IMR-90 (cell line): ENCODE measurements around the gene ITGA1. TPM values are rescaled to one million over a fixed set of nuclear protein-coding genes. Genes with fewer than 3 reads are reported as not detected.

ENCODE experiments used
- ATAC-seq: fragments of 200-7000 bp; cut with Tn5 transposase; 2 replicates; pipeline ENCODE4 v1.9.1; 2020; ENCODE audit warnings: low read depth, mild to moderate bottlenecking, moderate library complexity
- BruUV-seq: library from RNA; stranded (reverse); fragments of 400-500 nt; replicated peaks from 2 replicates; lab custom pipeline; 2021; lab: Mats Ljungman, UMichigan
- CTCF ChIA-PET: fragments of 300-600 bp; formaldehyde crosslinking; extraction: SDS; loops from one replicate; lab custom pipeline; 2021; ENCODE audit warnings: antibody characterized with exemption; lab: Yijun Ruan, JAX
- POLR2A ChIA-PET: fragments of 300-600 bp; sonication (Branson Sonifier 250); formaldehyde crosslinking; loops from one replicate; lab custom pipeline; 2022; ENCODE audit warnings: antibody characterized with exemption; ENCODE audit not compliant: unreplicated experiment; lab: Charles Lee
- DNase-seq: peaks from one replicate; pipeline ENCODE4 v3.0.0; 2013
- H2AFZ ChIP-seq: replicated peaks from 2 replicates; pipeline ENCODE3; 2013; ENCODE audit warnings: low read length, mild to moderate bottlenecking; ENCODE audit not compliant: poor library complexity
- H2AK5ac ChIP-seq: 2 replicates; pipeline ENCODE4 v1.6.1; 2013; ENCODE audit warnings: low read depth, low read length, inconsistent platforms
- H2AK9ac ChIP-seq: replicated peaks from 2 replicates; pipeline ENCODE3; 2013; ENCODE audit warnings: mild to moderate bottlenecking, low read depth, low read length, moderate library complexity; ENCODE audit not compliant: poor library complexity
- H2BK120ac ChIP-seq: 2 replicates; pipeline ENCODE4 v1.6.1; 2013; ENCODE audit warnings: low read depth, low read length, inconsistent platforms
- H2BK15ac ChIP-seq: 3 replicates; pipeline ENCODE4 v1.6.1; 2013; ENCODE audit warnings: low read depth, low read length, inconsistent platforms
- H2BK20ac ChIP-seq: 2 replicates; pipeline ENCODE4 v1.6.1; 2013; ENCODE audit warnings: low read depth, mild to moderate bottlenecking, inconsistent platforms, low read length, moderate library complexity
- H2BK5ac ChIP-seq: 2 replicates; pipeline ENCODE4 v1.6.1; 2013; ENCODE audit warnings: mild to moderate bottlenecking, low read depth, low read length, inconsistent platforms; ENCODE audit not compliant: poor library complexity, severe bottlenecking
- H3K14ac ChIP-seq: replicated peaks from 2 replicates; pipeline ENCODE4 v1.6.1; 2013; ENCODE audit warnings: low read depth, low read length, inconsistent platforms
- H3K18ac ChIP-seq: 2 replicates; pipeline ENCODE4 v1.6.1; 2013; ENCODE audit warnings: low read depth, low read length, control low read depth
- H3K23ac ChIP-seq: 2 replicates; pipeline ENCODE4 v1.6.1; 2013; ENCODE audit warnings: low read depth, low read length, inconsistent platforms
- H3K27ac ChIP-seq: 2 replicates; pipeline ENCODE4 v1.5.1; 2013; ENCODE audit warnings: mild to moderate bottlenecking, control low read depth, low read length; ENCODE audit not compliant: insufficient read depth
- H3K27me3 ChIP-seq: 2 replicates; pipeline ENCODE4 v1.6.1; 2013; ENCODE audit warnings: low read length; ENCODE audit not compliant: control insufficient read depth, insufficient read depth
- H3K36me3 ChIP-seq: 2 replicates; pipeline ENCODE4 v1.6.1; 2013; ENCODE audit warnings: low read length, mixed read lengths; ENCODE audit not compliant: control insufficient read depth, insufficient read depth
- H3K4ac ChIP-seq: 2 replicates; pipeline ENCODE4 v1.6.1; 2013; ENCODE audit warnings: low read depth, low read length, inconsistent platforms
- H3K4me1 ChIP-seq: 2 replicates; pipeline ENCODE4 v1.6.1; 2013; ENCODE audit warnings: low read length, mixed read lengths; ENCODE audit not compliant: control insufficient read depth, insufficient read depth
- H3K4me2 ChIP-seq: 2 replicates; pipeline ENCODE4 v1.6.1; 2013; ENCODE audit warnings: low read depth, mild to moderate bottlenecking, control low read depth, low read length, moderate library complexity
- H3K4me3 ChIP-seq: 2 replicates; pipeline ENCODE4 v1.5.1; 2013; ENCODE audit warnings: low read depth, mild to moderate bottlenecking, control low read depth, low read length, moderate library complexity; ENCODE audit not compliant: insufficient read depth
- H3K56ac ChIP-seq: 2 replicates; pipeline ENCODE4 v1.6.1; 2013; ENCODE audit warnings: low read length, inconsistent platforms; ENCODE audit not compliant: insufficient read depth; ENCODE audit errors: extremely low read depth
- H3K79me1 ChIP-seq, 2 experiments: 2 replicates each; pipeline ENCODE4 v1.6.1; 2013; ENCODE audit warnings: low read length in 2 of 2, inconsistent platforms in 1 of 2, low read depth in 1 of 2
- H3K9ac ChIP-seq: 2 replicates; pipeline ENCODE4 v1.6.1; 2013; ENCODE audit warnings: low read depth, low read length, control low read depth
- H3K9me1 ChIP-seq: 2 replicates; pipeline ENCODE4 v1.6.1; 2013; ENCODE audit warnings: low read length, inconsistent platforms; ENCODE audit not compliant: insufficient read depth
- H3K9me3 ChIP-seq: 2 replicates; pipeline ENCODE4 v1.6.1; 2013; ENCODE audit warnings: low read length; ENCODE audit not compliant: control insufficient read depth, insufficient read depth
- H4K20me1 ChIP-seq: 2 replicates; pipeline ENCODE4 v1.6.1; 2013; ENCODE audit warnings: low read length, inconsistent platforms; ENCODE audit not compliant: insufficient read depth
- H4K5ac ChIP-seq: 2 replicates; pipeline ENCODE4 v1.6.1; 2013; ENCODE audit warnings: mild to moderate bottlenecking, low read depth, low read length, control low read depth
- H4K8ac ChIP-seq, 2 experiments: 2 replicates each; pipeline ENCODE4 v1.6.1; 2013; ENCODE audit warnings: low read depth in 2 of 2, low read length in 2 of 2, control low read depth in 1 of 2, inconsistent platforms in 1 of 2
- H4K91ac ChIP-seq: 2 replicates; pipeline ENCODE4 v1.6.1; 2013; ENCODE audit warnings: low read depth, low read length, inconsistent platforms; ENCODE audit not compliant: insufficient read depth
- CHD1 ChIP-seq: IDR thresholded peaks from 2 replicates; pipeline ENCODE4 v1.6.1; 2012; ENCODE audit warnings: low read depth, low read length, improper control_type of control experiment
- FOS ChIP-seq: fragments of 150-350 bp; IDR thresholded peaks from 2 replicates; pipeline ENCODE4 v1.6.1; 2016; ENCODE audit warnings: low read depth, low read length
- MAFK ChIP-seq: IDR thresholded peaks from 2 replicates; pipeline ENCODE4 v1.6.1; 2012; ENCODE audit warnings: low read depth, low read length, improper control_type of control experiment
- RFX5 ChIP-seq: IDR thresholded peaks from 2 replicates; pipeline ENCODE4 v1.8.0; 2012; ENCODE audit warnings: low read depth, mild to moderate bottlenecking, low read length, moderate library complexity
- WGBS, 2 experiments: methylation state at CpG; one replicate each; pipeline versions ENCODE4 v1.1.5 to v1.1.7; 2013; ENCODE audit warnings: missing lambda C conversion rate in 2 of 2; ENCODE audit not compliant: insufficient read length in 1 of 2; ENCODE audit errors: extremely low coverage in 2 of 2; 5-methylcytosine and 5-hydroxymethylcytosine counted together
- dilution Hi-C: fragments of 300-500 bp; cut with HindIII; formaldehyde crosslinking; loops from one replicate; pipeline ENCODE4 v1.14.3; 2018; ENCODE audit warnings: low sequenced_read_pairs; ENCODE audit not compliant: unreplicated experiment
- in situ Hi-C: fragments of 300-500 bp; cut with MboI; formaldehyde crosslinking; loops from 3 replicates; pipeline ENCODE4 v1.14.3; 2019; ENCODE audit warnings: low sequenced_read_pairs, inconsistent platforms, mixed read lengths
- intact Hi-C: fragments of 100-400 bp; cut with micrococcal nuclease; formaldehyde crosslinking; loops from 2 replicates; pipeline ENCODE4 v1.10.0; 2022
- polyA plus RNA-seq, 3 experiments: library from polyadenylated mRNA; depleted of rRNA; stranded (reverse); fragments of >200 nt; gene quantifications; 2 replicates each; pipeline ENCODE4 v1.2.3, GENCODE V29; 2012; ENCODE audit warnings: low replicate concordance in 1 of 3
- total RNA-seq: library from RNA; depleted of rRNA; stranded (reverse); fragments of >200 nt; gene quantifications from 2 replicates; pipeline ENCODE4 v1.2.3, GENCODE V29; 2012

The ITGA1 gene
- total and polyA plus RNA-seq, 2 of the 4 experiments (the other 2 are of a cell fraction), result 22.3 to 95.2 TPM

DNA sequence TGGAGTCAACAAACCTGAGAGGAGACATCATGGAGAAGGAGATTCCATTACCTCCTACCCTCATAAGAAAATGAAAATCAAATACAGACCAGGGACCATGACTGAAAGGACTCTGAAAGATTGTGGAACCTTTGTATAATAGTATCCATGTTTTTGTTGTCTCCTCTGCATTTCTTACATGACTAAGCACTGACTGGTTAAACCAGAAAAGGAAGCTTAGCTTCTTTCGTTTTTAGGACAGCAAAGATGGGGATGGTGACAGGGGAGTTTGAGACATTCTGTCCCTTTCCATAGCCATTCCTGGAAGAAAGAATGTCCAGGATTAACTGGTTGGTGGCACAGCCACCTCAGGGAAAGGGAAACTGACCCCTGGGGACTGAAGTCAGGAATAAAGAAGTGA, 22.2 kb downstream of the ITGA1 start:
- Histone ChIP-seq H2BK15ac (peak overlapping the region; percentile 38; the same call in 1 of the 3 replicates), H3K14ac (peak overlapping the region; percentile 92), H3K56ac (peak overlapping the region; percentile 77; the same call in 1 of the 2 replicates), H3K27ac (peak overlapping the region; percentile 95), H4K8ac (peak overlapping the region; percentile 36 to 96; a peak in 3 of 4 replicates), H4K91ac (peak overlapping the region; percentile 87), H4K20me1 (peaks cover 5% of the 10 kb centered on the region; the same call in 1 of the 2 replicates), H2AK5ac (peak overlapping the region; percentile 35; the same call in 1 of the 2 replicates), H2BK20ac (peak overlapping the region; percentile 95), H2AFZ (peak overlapping the region; percentile 77), H3K79me1 (peaks cover 7 to 66% of the 10 kb centered on the region in 2 experiments), H3K4ac (peak overlapping the region; percentile 95), H2BK5ac (peak overlapping the region; percentile 95), H3K9me3 (no peaks in the 10 kb centered on the region), H3K4me2 (peak overlapping the region; percentile 87), H4K5ac (peak overlapping the region; percentile 97), H2AK9ac (no peak overlapping the region), H3K18ac (peak overlapping the region; percentile 99), H3K4me1 (peaks cover 27% of the 10 kb centered on the region), H3K9ac (peak overlapping the region; percentile 5; the same call in 1 of the 2 replicates), H3K27me3 (no peaks in the 10 kb centered on the region), H3K4me3 (no peak overlapping the region), H2BK120ac (peak overlapping the region; percentile 94), H3K9me1 (peaks cover 8% of the 10 kb centered on the region; the same call in 1 of the 2 replicates), H3K36me3 (peaks cover 2% of the 10 kb centered on the region; the same call in 1 of the 2 replicates), H3K23ac (peak overlapping the region; percentile 87)
- ChIA-PET CTCF (interaction anchor here (1.0 to 1.3 kb wide), 3 partner anchors 58 to 106 kb away, joined by 3 to 4 read pairs (median 3); no protein-coding TSS in a partner anchor), POLR2A (interaction anchor here (1.0 to 1.2 kb wide), 3 partner anchors 9 to 56 kb away, joined by 3 to 5 read pairs (median 3); no protein-coding TSS in a partner anchor)
- no CpG with 5 or more reads among the region's 1 CpG for WGBS, 2 experiments
- TF ChIP-seq RFX5 (no peak), CHD1 (no peak), FOS (0 out of 2 replicates have a peak, but pooled peaks have one; percentile 5), MAFK (peak; percentile 33)
- DNase-seq (peak; percentile 62), ATAC-seq (peak; percentile 64)
- BruUV-seq, result no TSS peak
- dilution Hi-C loops (no loop called here), in situ Hi-C loops (no loop called here), intact Hi-C loops (loop anchor here (2.0 kb wide), 1 partner anchor 27 kb away; no protein-coding TSS in a partner anchor)
